ENCODE measurements around the gene YIF1B.

YIF1B gene

GRCh38 chr19:38320969-38321339 lies 5.2 kb upstream of the YIF1B start:
- Histone ChIP-seq H3K9me2 (replicated peaks; ENCODE audit: insufficient read depth, low read length) (no peaks in the 10 kb centered on the region), H2AFZ (ENCODE audit: low read length) (no peak overlapping the region), H3F3A (ENCODE audit: insufficient read depth, low read length) (no peaks in the 10 kb centered on the region), H3K4me3 (ENCODE audit: low read length) (no peak overlapping the region), H3K36me3 (replicated peaks; ENCODE audit: insufficient read depth, low read length) (no peaks in the 10 kb centered on the region), H3K9ac (ENCODE audit: low read length) (no peak overlapping the region), H3K79me2 (ENCODE audit: low read length) (no peaks in the 10 kb centered on the region), H4K20me1 (ENCODE audit: insufficient read depth, low read length) (no peaks in the 10 kb centered on the region), H3K9me3 (replicated peaks; ENCODE audit: insufficient read depth, low read length) (no peaks in the 10 kb centered on the region), H3K4me2 (ENCODE audit: low read depth, low read length) (no peak overlapping the region), H3K27me3 (replicated peaks; ENCODE audit: insufficient read depth, low read length) (peaks cover 41% of the 10 kb centered on the region), H3K4me1 (ENCODE audit: low read length) (no peaks in the 10 kb centered on the region), H3K27ac (ENCODE audit: low read length) (no peak overlapping the region)
- no peak for DNase-seq
- TF ChIP-seq EZH2 (optimal IDR thresholded peaks at IDR 0.05; ENCODE audit: low read depth, low read length) = no peak
- TF ChIP-seq, protein P1, sequence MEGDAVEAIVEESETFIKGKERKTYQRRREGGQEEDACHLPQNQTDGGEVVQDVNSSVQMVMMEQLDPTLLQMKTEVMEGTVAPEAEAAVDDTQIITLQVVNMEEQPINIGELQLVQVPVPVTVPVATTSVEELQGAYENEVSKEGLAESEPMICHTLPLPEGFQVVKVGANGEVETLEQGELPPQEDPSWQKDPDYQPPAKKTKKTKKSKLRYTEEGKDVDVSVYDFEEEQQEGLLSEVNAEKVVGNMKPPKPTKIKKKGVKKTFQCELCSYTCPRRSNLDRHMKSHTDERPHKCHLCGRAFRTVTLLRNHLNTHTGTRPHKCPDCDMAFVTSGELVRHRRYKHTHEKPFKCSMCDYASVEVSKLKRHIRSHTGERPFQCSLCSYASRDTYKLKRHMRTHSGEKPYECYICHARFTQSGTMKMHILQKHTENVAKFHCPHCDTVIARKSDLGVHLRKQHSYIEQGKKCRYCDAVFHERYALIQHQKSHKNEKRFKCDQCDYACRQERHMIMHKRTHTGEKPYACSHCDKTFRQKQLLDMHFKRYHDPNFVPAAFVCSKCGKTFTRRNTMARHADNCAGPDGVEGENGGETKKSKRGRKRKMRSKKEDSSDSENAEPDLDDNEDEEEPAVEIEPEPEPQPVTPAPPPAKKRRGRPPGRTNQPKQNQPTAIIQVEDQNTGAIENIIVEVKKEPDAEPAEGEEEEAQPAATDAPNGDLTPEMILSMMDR (IDR thresholded peaks at IDR 0.05; ENCODE audit: low read length) = no peak
- no peak for TF ChIP-seq EZH2phosphoT487 (IDR thresholded peaks at IDR 0.05; ENCODE audit: low read length)

- Histone ChIP-seq H3K9ac (ENCODE audit: low read length) (no peak within 1 kb of the TSS), H3K4me2 (ENCODE audit: low read depth, low read length) (peak within 1 kb of the TSS; percentile 54), H3K4me1 (ENCODE audit: low read length) (no peaks in the 10 kb centered on the region), H4K20me1 (ENCODE audit: insufficient read depth, low read length) (no peaks in the 10 kb centered on the region), H3K79me2 (ENCODE audit: low read length) (peaks cover 7% of the 10 kb centered on the region), H3K36me3 (replicated peaks; ENCODE audit: insufficient read depth, low read length) (no peaks in the 10 kb centered on the region), H2AFZ (ENCODE audit: low read length) (peak within 1 kb of the TSS; percentile 42; the same call in 1 of the 2 replicates), H3F3A (ENCODE audit: insufficient read depth, low read length) (no peaks in the 10 kb centered on the region), H3K9me3 (replicated peaks; ENCODE audit: insufficient read depth, low read length) (no peaks in the 10 kb centered on the region), H3K27me3 (replicated peaks; ENCODE audit: insufficient read depth, low read length) (peaks cover 41% of the 10 kb centered on the region), H3K9me2 (replicated peaks; ENCODE audit: insufficient read depth, low read length) (no peaks in the 10 kb centered on the region), H3K27ac (ENCODE audit: low read length) (no peak within 1 kb of the TSS), H3K4me3 (ENCODE audit: low read length) (peak within 1 kb of the TSS; percentile 41)
- no peak for DNase-seq
- no peak for TF ChIP-seq EZH2phosphoT487 (IDR thresholded peaks at IDR 0.05; ENCODE audit: low read length)
- TF ChIP-seq, protein P1 (IDR thresholded peaks at IDR 0.05; ENCODE audit: low read length) = no peak
- TF ChIP-seq EZH2 (optimal IDR thresholded peaks at IDR 0.05; ENCODE audit: low read depth, low read length) = no peak
Observed at GRCh38 chr19:38319421-38320258, 3.9 kb upstream of the YIF1B start, which contains the start of gene KCNK6. Gene KCNK6, plus strand, starts transcription at chr19:38319845. Its CDS starts 106 bp downstream, at chr19:38319951.

- no peaks in the 10 kb centered on the region for H3K4me1 ChIP-seq (ENCODE audit: low read length)
- no peaks in the 10 kb centered on the region for H3K9me3 ChIP-seq (replicated peaks; ENCODE audit: insufficient read depth, low read length)
- H4K20me1 ChIP-seq (ENCODE audit: insufficient read depth, low read length) = no peaks in the 10 kb centered on the region
- H2AFZ ChIP-seq (ENCODE audit: low read length) = no peak overlapping the region
- peaks cover 37% of the 10 kb centered on the region for H3K27me3 ChIP-seq (replicated peaks; ENCODE audit: insufficient read depth, low read length)
- no peaks in the 10 kb centered on the region for H3K9me2 ChIP-seq (replicated peaks; ENCODE audit: insufficient read depth, low read length)
- no peak overlapping the region for H3K4me3 ChIP-seq (ENCODE audit: low read length)
- peaks cover 9% of the 10 kb centered on the region for H3K79me2 ChIP-seq (ENCODE audit: low read length)
- no peak for DNase-seq
- no peaks in the 10 kb centered on the region for H3F3A ChIP-seq (ENCODE audit: insufficient read depth, low read length)
- H3K4me2 ChIP-seq (ENCODE audit: low read depth, low read length) = no peak overlapping the region
- no peaks in the 10 kb centered on the region for H3K36me3 ChIP-seq (replicated peaks; ENCODE audit: insufficient read depth, low read length)
- TF ChIP-seq EZH2phosphoT487 (IDR thresholded peaks at IDR 0.05; ENCODE audit: low read length) (no peak), EZH2 (optimal IDR thresholded peaks at IDR 0.05; ENCODE audit: low read depth, low read length) (no peak)
- TF ChIP-seq, protein P1 (IDR thresholded peaks at IDR 0.05; ENCODE audit: low read length) = no peak
- no peak overlapping the region for H3K27ac ChIP-seq (ENCODE audit: low read length)
- no peak overlapping the region for H3K9ac ChIP-seq (ENCODE audit: low read length)
Observed at GRCh38 chr19:38318660-38319059, 2.9 kb upstream of the YIF1B start.

Data from MM.1S (cell line).